GM23338 (cell line): ENCODE data around the gene CLEC18B. TPM values are rescaled to one million over a fixed set of nuclear protein-coding genes. Genes with fewer than 3 reads are reported as not detected.
"Not testable (repeated sequence)": the region's sequence is repeated elsewhere in the genome, so short reads cannot be mapped to it uniquely, and the experiment has no call there.

Experiments
- ATAC-seq: fragments of 200-7000 bp; cut with Tn5 transposase; 3 replicates; pipeline ENCODE4 v1.9.1; 2020
- DNase-seq: peaks from one replicate; pipeline ENCODE4 v3.0.0-alpha.2; 2015; ENCODE audit warnings: low spot score
- H2AFZ ChIP-seq: fragments of 200-600 bp; sonication (generic); 2 replicates; pipeline ENCODE4 v1.8.0; 2016; ENCODE audit warnings: antibody characterized with exemption, mild to moderate bottlenecking, moderate library complexity
- H3F3A ChIP-seq: fragments of 200-600 bp; sonication (generic); replicated peaks from 2 replicates; pipeline ENCODE4 v1.8.0; 2017; ENCODE audit warnings: antibody characterized with exemption, mixed run types, low read depth
- H3K27ac ChIP-seq: fragments of 200-600 bp; sonication (generic); 2 replicates; pipeline ENCODE4 v1.6.1; 2016; ENCODE audit warnings: low read depth
- H3K27me3 ChIP-seq: fragments of 200-600 bp; sonication (generic); 2 replicates; pipeline ENCODE4 v1.8.0; 2016; ENCODE audit warnings: mild to moderate bottlenecking, mixed run types, moderate library complexity; ENCODE audit not compliant: insufficient read depth
- H3K36me3 ChIP-seq: fragments of 200-600 bp; sonication (generic); 2 replicates; pipeline ENCODE4 v1.8.0; 2016; ENCODE audit warnings: mild to moderate bottlenecking; ENCODE audit not compliant: insufficient read depth
- H3K4me1 ChIP-seq: fragments of 200-600 bp; sonication (generic); 2 replicates; pipeline ENCODE4 v1.8.0; 2016; ENCODE audit warnings: mild to moderate bottlenecking, moderate library complexity; ENCODE audit not compliant: insufficient read depth
- H3K4me2 ChIP-seq: fragments of 200-600 bp; sonication (generic); 2 replicates; pipeline ENCODE4 v1.7.1; 2017; ENCODE audit warnings: mixed run types
- H3K4me3 ChIP-seq: fragments of 200-600 bp; sonication (generic); 2 replicates; pipeline ENCODE4 v1.6.1; 2016; ENCODE audit warnings: mixed run types
- H3K79me2 ChIP-seq: fragments of 200-600 bp; sonication (generic); replicated peaks from 2 replicates; pipeline ENCODE4 v1.8.0; 2017; ENCODE audit warnings: mild to moderate bottlenecking; ENCODE audit not compliant: insufficient read depth
- H3K9me2 ChIP-seq: fragments of 200-600 bp; sonication (generic); 2 replicates; pipeline ENCODE4 v1.8.0; 2017; ENCODE audit not compliant: insufficient read depth
- H4K20me1 ChIP-seq: fragments of 200-600 bp; sonication (generic); replicated peaks from 2 replicates; pipeline ENCODE4 v1.8.0; 2017; ENCODE audit warnings: mild to moderate bottlenecking; ENCODE audit not compliant: insufficient read depth
- H3K27ac Mint-ChIP-seq: 2 replicates; pipeline ENCODE4 v1.8.0; 2020; ENCODE audit warnings: inconsistent platforms, mild to moderate bottlenecking, moderate library complexity, mixed read lengths
- H3K27me3 Mint-ChIP-seq: 3 replicates; pipeline ENCODE4 v1.8.0; 2022; ENCODE audit warnings: low read depth, mild to moderate bottlenecking, moderate library complexity, mixed read lengths, inconsistent platforms; ENCODE audit not compliant: insufficient read depth, poor library complexity
- H3K36me3 Mint-ChIP-seq: 3 replicates; pipeline ENCODE4 v1.8.0; 2021; ENCODE audit warnings: low read depth, mild to moderate bottlenecking, inconsistent platforms, moderate library complexity, mixed read lengths
- H3K4me1 Mint-ChIP-seq: 3 replicates; pipeline ENCODE4 v1.8.0; 2020; ENCODE audit warnings: mild to moderate bottlenecking, inconsistent platforms, mixed read lengths
- H3K4me3 Mint-ChIP-seq: 3 replicates; pipeline ENCODE4 v1.8.0; 2021; ENCODE audit warnings: moderate library complexity, mild to moderate bottlenecking, inconsistent platforms, mixed read lengths
- H3K9me3 Mint-ChIP-seq: 3 replicates; pipeline ENCODE4 v1.8.0; 2020; ENCODE audit warnings: moderate library complexity, mild to moderate bottlenecking, inconsistent platforms, mixed read lengths
- CREB1 ChIP-seq: fragments of 250-450 bp; sonication (Bioruptor Pico); IDR thresholded peaks from 2 replicates; pipeline ENCODE4 v1.5.0; 2020; ENCODE audit warnings: low read depth, mild to moderate bottlenecking, moderate library complexity
- JUNB ChIP-seq: IDR thresholded peaks from one replicate; pipeline ENCODE4 v1.6.1; 2016; ENCODE audit warnings: antibody characterized with exemption; ENCODE audit not compliant: unreplicated experiment
- STAT1 ChIP-seq: IDR thresholded peaks from one replicate; pipeline ENCODE4 v1.6.1; 2016; ENCODE audit warnings: antibody characterized with exemption; ENCODE audit not compliant: unreplicated experiment
- ZNF114 ChIP-seq: fragments of 250-450 bp; sonication (Bioruptor Pico); IDR thresholded peaks from 2 replicates; pipeline ENCODE4 v1.5.0; 2020; ENCODE audit warnings: mild to moderate bottlenecking, moderate library complexity
- polyA plus RNA-seq: library from polyadenylated mRNA; unstranded; fragments of >200 nt; fragmentation: Nextera tagmentation; extraction: Ambion mirVana; gene quantifications from 2 replicates; pipeline ENCODE4 v1.2.1, GENCODE V29; 2016
- total RNA-seq: library from RNA; depleted of rRNA; stranded (reverse); fragments of >200 nt; shearing (Covaris generic); gene quantifications from 2 replicates; pipeline ENCODE4 v1.2.3, GENCODE V29; 2014
- TF ChIP-seq, protein P1 (sequence below): IDR thresholded peaks from 2 replicates; pipeline ENCODE4 v1.6.1; 2016; ENCODE audit warnings: antibody characterized with exemption

The CLEC18B gene
- total and polyA plus RNA-seq, 2 experiments from 2014 or later = 0.23 TPM; not detected in 1

DNA sequence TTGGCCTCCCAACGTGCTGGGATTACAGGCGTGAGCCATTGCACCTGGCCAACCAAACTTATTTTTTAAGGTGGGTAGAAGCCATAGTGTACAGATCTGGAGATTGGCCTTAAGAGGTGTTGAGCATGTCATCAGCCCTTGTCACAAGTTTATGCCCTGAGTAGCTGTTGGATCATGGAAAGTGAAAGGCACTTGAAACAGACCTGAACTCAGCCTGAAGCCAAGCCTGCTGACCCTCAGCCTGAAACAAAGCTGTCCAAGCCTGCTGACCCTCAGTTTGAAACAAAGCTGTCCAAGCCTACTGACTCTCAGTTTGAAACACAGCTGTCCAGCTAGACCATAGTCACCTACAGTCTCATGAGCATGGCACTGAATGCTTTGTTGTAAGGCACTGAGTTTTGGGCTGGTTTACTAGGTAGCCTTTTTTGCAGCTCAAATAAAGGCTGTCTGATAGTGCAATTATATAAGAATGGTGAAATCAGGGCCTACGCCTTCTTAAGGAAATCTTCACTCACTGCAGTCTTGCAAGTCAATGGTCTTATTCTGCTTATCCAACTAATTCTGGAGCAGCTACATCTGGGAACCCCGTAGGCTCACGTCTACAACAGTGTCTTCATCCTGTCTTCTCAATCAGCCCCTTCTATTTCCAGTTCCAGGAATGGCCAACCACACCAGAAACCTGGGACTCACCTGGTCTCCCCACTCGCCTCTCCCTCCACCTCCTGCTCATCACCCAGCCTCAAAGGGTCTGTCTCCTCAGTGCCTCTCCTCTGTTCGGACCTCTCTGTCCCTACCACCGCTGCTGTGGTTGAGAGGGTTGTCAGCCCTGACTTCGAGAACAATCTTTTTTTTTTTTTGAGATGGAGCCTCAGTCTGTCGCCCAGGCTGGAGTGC is 48.1 kb downstream of the CLEC18B start:
- H3F3A ChIP-seq = no peaks in the 10 kb centered on the region
- no peaks in the 10 kb centered on the region for H3K9me2 ChIP-seq
- no peak overlapping the region for H3K27ac ChIP-seq
- TF ChIP-seq JUNB (no peak), ZNF114 (no peak)
- TF ChIP-seq, protein P1, sequence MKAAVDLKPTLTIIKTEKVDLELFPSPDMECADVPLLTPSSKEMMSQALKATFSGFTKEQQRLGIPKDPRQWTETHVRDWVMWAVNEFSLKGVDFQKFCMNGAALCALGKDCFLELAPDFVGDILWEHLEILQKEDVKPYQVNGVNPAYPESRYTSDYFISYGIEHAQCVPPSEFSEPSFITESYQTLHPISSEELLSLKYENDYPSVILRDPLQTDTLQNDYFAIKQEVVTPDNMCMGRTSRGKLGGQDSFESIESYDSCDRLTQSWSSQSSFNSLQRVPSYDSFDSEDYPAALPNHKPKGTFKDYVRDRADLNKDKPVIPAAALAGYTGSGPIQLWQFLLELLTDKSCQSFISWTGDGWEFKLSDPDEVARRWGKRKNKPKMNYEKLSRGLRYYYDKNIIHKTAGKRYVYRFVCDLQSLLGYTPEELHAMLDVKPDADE = no peak
- H3K27ac Mint-ChIP-seq = no peak overlapping the region
- H3K4me1 ChIP-seq = no peaks in the 10 kb centered on the region
- H3K36me3 ChIP-seq = no peaks in the 10 kb centered on the region
- no peaks in the 10 kb centered on the region for H3K27me3 Mint-ChIP-seq
- ATAC-seq = no peak
- no peaks in the 10 kb centered on the region for H4K20me1 ChIP-seq
- H3K27me3 ChIP-seq = no peaks in the 10 kb centered on the region
- no peak overlapping the region for H2AFZ ChIP-seq
- DNase-seq = peak; percentile 0
- H3K4me3 ChIP-seq = no peak overlapping the region
- H3K9me3 Mint-ChIP-seq = no peaks in the 10 kb centered on the region
- H3K36me3 Mint-ChIP-seq = no peaks in the 10 kb centered on the region
- no peak overlapping the region for H3K4me2 ChIP-seq
- no peak overlapping the region for H3K4me3 Mint-ChIP-seq
- H3K4me1 Mint-ChIP-seq = no peaks in the 10 kb centered on the region
- no peaks in the 10 kb centered on the region for H3K79me2 ChIP-seq

DNA sequence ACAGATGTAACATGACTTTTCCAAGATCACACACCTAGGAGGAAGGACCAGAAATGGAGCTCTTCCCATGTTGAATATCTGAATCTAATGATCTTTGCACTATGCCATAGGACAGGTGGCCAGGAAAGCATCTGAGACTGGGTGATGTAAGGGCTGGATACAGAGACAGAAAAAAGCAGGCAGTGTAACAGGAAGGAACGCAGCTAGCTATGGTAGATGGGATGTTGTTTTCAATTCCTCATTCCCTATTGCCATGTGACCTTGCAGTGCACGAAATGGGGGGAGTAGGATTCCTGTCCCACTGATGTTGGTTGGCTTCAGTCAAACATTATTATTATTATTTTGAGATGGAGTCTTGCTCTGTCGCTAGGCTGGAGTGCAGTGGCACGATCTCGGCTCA is 48.9 kb downstream of the CLEC18B start:
- Histone ChIP-seq H2AFZ (no peak overlapping the region), H3K4me1 (no peaks in the 10 kb centered on the region), H3K4me3 (no peak overlapping the region), H4K20me1 (no peaks in the 10 kb centered on the region), H3K27ac (no peak overlapping the region), H3K79me2 (peaks cover under 1% of the 10 kb centered on the region), H3K9me2 (no peaks in the 10 kb centered on the region), H3F3A (0 out of 2 replicates have a peak, but pooled peaks cover 1% of the 10 kb centered on the region), H3K4me2 (no peak overlapping the region), H3K27me3 (no peaks in the 10 kb centered on the region), H3K36me3 (no peaks in the 10 kb centered on the region)
- peaks cover 2% of the 10 kb centered on the region; the same call in 1 of the 3 replicates for H3K4me1 Mint-ChIP-seq
- ATAC-seq = no peak
- peaks cover 3% of the 10 kb centered on the region for H3K27me3 Mint-ChIP-seq
- TF ChIP-seq STAT1 (no peak), JUNB (no peak), ZNF114 (no peak), CREB1 (CRISPR knock-in tag) (no peak)
- TF ChIP-seq, protein P1 = no peak
- no peaks in the 10 kb centered on the region for H3K9me3 Mint-ChIP-seq
- H3K36me3 Mint-ChIP-seq = no peaks in the 10 kb centered on the region
- no peak for DNase-seq
- H3K4me3 Mint-ChIP-seq = no peak overlapping the region
- H3K27ac Mint-ChIP-seq = no peak overlapping the region

DNA sequence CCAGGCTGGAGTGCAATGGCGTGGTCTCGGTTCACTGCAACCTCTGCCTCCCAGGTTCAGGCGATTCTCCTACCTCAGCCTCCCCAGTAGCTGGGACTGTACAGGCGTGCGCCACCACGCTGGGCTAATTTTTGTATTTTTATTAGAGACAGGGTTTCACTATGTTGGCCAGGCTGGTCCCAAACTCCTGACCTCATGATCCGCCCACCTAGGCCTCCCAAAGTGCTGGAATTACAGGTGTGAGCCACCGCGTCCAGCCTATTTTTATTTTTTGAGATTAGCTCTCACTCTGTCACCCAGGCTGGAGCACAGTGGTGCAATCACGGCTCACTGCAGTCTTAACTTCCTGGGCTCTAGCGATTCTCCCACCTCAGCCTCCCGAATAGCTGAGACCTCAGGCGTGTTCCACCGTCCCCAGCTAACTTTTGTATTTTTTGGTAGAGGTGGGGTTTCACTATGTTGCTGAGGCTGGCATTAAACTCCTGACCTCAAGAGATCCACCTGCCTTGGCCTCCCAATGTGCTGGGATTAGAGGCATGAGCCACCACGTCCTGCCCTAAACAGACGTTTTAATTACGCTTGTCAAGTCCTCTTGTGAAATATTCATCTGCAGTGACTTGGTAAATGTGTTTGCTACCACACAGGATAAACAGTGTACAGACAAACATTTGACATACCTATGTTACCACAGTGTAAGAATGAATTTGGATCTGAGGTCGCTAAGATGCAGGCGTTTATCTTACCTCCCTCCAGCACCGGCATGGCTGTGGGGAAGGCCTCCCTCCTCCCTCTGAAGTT is 50.7 kb downstream of the CLEC18B start:
- not testable (repeated sequence) for H3K27me3 ChIP-seq, H3K4me2 ChIP-seq, H3K9me2 ChIP-seq, DNase-seq, H3F3A ChIP-seq, H3K36me3 ChIP-seq, H4K20me1 ChIP-seq, H3K27ac Mint-ChIP-seq, H3K4me1 ChIP-seq, H2AFZ ChIP-seq, H3K4me1 Mint-ChIP-seq, ATAC-seq, H3K36me3 Mint-ChIP-seq, H3K27me3 Mint-ChIP-seq, H3K9me3 Mint-ChIP-seq, H3K27ac ChIP-seq, H3K4me3 Mint-ChIP-seq, H3K4me3 ChIP-seq
- peaks cover 18% of the 10 kb centered on the region for H3K79me2 ChIP-seq
